ENCODE results near the gene SYT17. TPM values are rescaled to one million over a fixed set of nuclear protein-coding genes. Genes with fewer than 3 reads are reported as not detected.

SYT17 gene
- total and polyA plus RNA-seq, 2 experiments from 2014 or later = 6.7 to 6.9 TPM

DNA sequence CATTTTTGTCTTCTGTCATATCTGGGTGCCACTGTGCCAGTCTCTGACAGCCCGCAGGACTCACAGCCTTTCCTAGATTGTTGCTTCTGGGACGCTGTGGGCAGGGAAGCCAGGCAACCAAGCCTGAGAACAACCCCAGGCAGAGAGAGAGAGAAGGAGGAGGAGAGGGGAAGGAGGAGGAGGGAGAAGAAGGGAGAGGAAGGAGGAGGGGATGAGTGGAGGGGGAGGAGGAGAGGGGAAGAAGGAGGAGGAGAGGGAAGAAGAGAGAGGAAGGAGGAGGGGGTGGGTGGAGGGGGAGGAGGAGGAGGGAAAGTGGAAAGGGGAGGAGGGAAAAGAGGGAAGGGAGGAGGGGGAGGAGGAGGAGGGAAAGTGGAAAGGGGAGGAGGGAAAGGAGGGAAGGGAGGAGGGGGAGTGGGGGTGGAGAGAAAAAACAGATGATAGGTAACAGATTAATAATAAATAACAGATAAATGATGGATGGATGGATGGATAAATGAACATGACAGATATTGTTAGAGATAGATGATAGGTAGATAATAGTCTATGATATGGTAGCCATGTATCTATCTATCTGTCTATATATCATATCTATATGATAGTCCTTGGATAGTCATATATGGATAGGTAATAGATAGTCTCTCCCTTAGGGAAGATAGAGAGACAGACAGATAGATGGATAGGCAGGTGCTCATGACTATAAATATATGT lies 146.8 kb downstream of the SYT17 start:
- Histone ChIP-seq H3K27ac (no peak overlapping the region), H3K9me2 (replicated peaks; ENCODE audit: insufficient read depth) (no peaks in the 10 kb centered on the region), H3K4me2 (no peak overlapping the region), H3K9me3 (ENCODE audit: low read depth) (no peaks in the 10 kb centered on the region), H2AFZ (no peak overlapping the region), H3K4me1 (ENCODE audit: insufficient read depth) (no peaks in the 10 kb centered on the region), H4K20me1 (ENCODE audit: insufficient read depth, poor library complexity, severe bottlenecking) (no peaks in the 10 kb centered on the region), H3K4me3 (no peak overlapping the region), H3K79me2 (no peaks in the 10 kb centered on the region), H3K36me3 (replicated peaks; ENCODE audit: insufficient read depth, low read depth) (no peaks in the 10 kb centered on the region), H3K27me3 (no peaks in the 10 kb centered on the region)
- 90% methylated on average over 2 of the region's 2 CpGs for WGBS (ENCODE audit: low lambda C conversion rate, missing lambda C conversion rate)
- no peak for DNase-seq (ENCODE audit: low spot score)
- no peak for TF ChIP-seq EZH2phosphoT487 (IDR thresholded peaks at IDR 0.05; ENCODE audit: low read depth, severe bottlenecking, unreplicated experiment)
- TF ChIP-seq EZH2 (IDR thresholded peaks at IDR 0.05; ENCODE audit: borderline replicate concordance) = no peak
- no peak for TF ChIP-seq CTCF (IDR thresholded peaks at IDR 0.05; ENCODE audit: poor library complexity)

DNA sequence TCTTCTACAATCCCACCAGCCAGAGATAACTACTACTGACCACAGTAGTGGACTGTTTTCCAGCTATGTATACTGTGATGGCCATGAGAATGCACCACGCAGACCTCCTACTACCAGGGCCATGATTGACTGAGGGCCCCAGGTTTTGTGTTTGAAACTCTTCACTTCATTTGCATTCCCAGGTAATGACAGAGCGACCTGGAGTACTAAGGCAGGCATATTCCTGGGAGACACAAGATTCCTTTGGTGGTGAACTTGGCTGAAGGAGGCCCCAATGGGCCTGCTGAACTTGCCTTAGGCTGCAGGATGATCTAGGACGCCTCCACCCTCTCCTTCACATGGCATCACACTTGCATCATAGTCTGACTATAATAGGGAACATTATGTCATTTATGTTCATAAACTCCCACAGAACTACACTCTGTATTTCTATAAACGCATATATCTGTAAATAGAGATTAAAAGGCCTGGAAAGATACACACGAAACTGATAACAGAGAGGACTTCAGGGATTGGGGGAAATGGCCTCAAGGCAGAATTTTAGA lies 147.9 kb downstream of the SYT17 start:
- H3K4me2 ChIP-seq = no peak overlapping the region
- H2AFZ ChIP-seq = no peak overlapping the region
- no peaks in the 10 kb centered on the region for H3K27me3 ChIP-seq
- H3K9me2 ChIP-seq (replicated peaks; ENCODE audit: insufficient read depth) = no peaks in the 10 kb centered on the region
- H3K27ac ChIP-seq = no peak overlapping the region
- WGBS (ENCODE audit: low lambda C conversion rate, missing lambda C conversion rate) = 68% methylated on average over 5 of the region's 5 CpGs
- H3K4me3 ChIP-seq = no peak overlapping the region
- H3K79me2 ChIP-seq = no peaks in the 10 kb centered on the region
- no peaks in the 10 kb centered on the region for H3K9me3 ChIP-seq (ENCODE audit: low read depth)
- no peaks in the 10 kb centered on the region for H3K4me1 ChIP-seq (ENCODE audit: insufficient read depth)
- no peaks in the 10 kb centered on the region for H4K20me1 ChIP-seq (ENCODE audit: insufficient read depth, poor library complexity, severe bottlenecking)
- no peaks in the 10 kb centered on the region for H3K36me3 ChIP-seq (replicated peaks; ENCODE audit: insufficient read depth, low read depth)
- DNase-seq (ENCODE audit: low spot score) = no peak
- no peak for TF ChIP-seq CTCF (IDR thresholded peaks at IDR 0.05; ENCODE audit: poor library complexity)
- TF ChIP-seq EZH2 (IDR thresholded peaks at IDR 0.05; ENCODE audit: borderline replicate concordance) = no peak
- TF ChIP-seq EZH2phosphoT487 (IDR thresholded peaks at IDR 0.05; ENCODE audit: low read depth, severe bottlenecking, unreplicated experiment) = no peak

DNA sequence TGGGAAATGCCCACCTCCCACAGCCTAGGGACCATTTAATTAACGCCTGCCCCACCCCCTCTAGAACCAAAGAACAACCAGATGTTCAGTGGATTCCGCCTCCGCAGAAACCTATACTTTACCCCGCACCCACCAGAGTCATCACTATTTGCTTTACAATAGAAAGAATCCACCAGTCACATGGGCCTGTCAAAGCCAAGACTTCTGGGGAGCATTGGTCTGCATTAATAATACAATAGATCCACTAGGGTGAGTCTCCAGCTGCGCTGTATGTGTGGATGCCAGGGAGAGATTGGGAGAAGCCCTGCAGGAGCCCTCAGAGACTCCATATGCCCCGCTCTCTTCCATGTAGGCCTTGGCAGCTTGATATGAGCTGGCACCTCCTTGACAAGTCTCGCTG lies 148.8 kb downstream of the SYT17 start:
- Histone ChIP-seq H3K4me1 (ENCODE audit: insufficient read depth) (no peaks in the 10 kb centered on the region), H3K27me3 (no peaks in the 10 kb centered on the region), H3K4me3 (no peak overlapping the region), H3K27ac (no peak overlapping the region), H3K9me3 (ENCODE audit: low read depth) (no peaks in the 10 kb centered on the region), H3K36me3 (replicated peaks; ENCODE audit: insufficient read depth, low read depth) (no peaks in the 10 kb centered on the region), H4K20me1 (ENCODE audit: insufficient read depth, poor library complexity, severe bottlenecking) (no peaks in the 10 kb centered on the region), H3K9me2 (replicated peaks; ENCODE audit: insufficient read depth) (no peaks in the 10 kb centered on the region), H3K79me2 (no peaks in the 10 kb centered on the region), H2AFZ (no peak overlapping the region), H3K4me2 (no peak overlapping the region)
- WGBS (ENCODE audit: low lambda C conversion rate, missing lambda C conversion rate) = 69% methylated on average over 7 of the region's 7 CpGs
- TF ChIP-seq CTCF (IDR thresholded peaks at IDR 0.05; ENCODE audit: poor library complexity) (no peak), EZH2 (IDR thresholded peaks at IDR 0.05; ENCODE audit: borderline replicate concordance) (no peak), EZH2phosphoT487 (IDR thresholded peaks at IDR 0.05; ENCODE audit: low read depth, severe bottlenecking, unreplicated experiment) (no peak)
- DNase-seq (ENCODE audit: low spot score) = no peak

Other genes starting within 250 kb of the SYT17 start
- gene SMG1, start 241.8 kb upstream of the SYT17 start, total RNA-seq = 57.0 and 59.8 TPM in 2 replicates
- gene SMG1, start 241.8 kb upstream of the SYT17 start, polyA plus RNA-seq = 9.9 and 13.9 TPM in 2 replicates
- 5.9 and 6.5 TPM in 2 replicates for gene TMC7, start 184.3 kb upstream of the SYT17 start, total RNA-seq
- gene TMC7, start 184.3 kb upstream of the SYT17 start, polyA plus RNA-seq = 4.4 and 5.7 TPM in 2 replicates
- 18.9 and 19.4 TPM in 2 replicates for gene COQ7, start 100.6 kb upstream of the SYT17 start, total RNA-seq
- gene COQ7, start 100.6 kb upstream of the SYT17 start, polyA plus RNA-seq = 17.5 and 20.9 TPM in 2 replicates
- 16.3 and 20.1 TPM in 2 replicates for gene ITPRIPL2, start 54.3 kb upstream of the SYT17 start, total RNA-seq
- gene ITPRIPL2, start 54.3 kb upstream of the SYT17 start, polyA plus RNA-seq = 8.6 and 10.3 TPM in 2 replicates
- not detected in 2 replicates for gene CLEC19A, start 117.5 kb downstream of the SYT17 start, total RNA-seq
- gene CLEC19A, start 117.5 kb downstream of the SYT17 start, polyA plus RNA-seq = not detected in 2 replicates
- gene TMC5, start 249.6 kb downstream of the SYT17 start, total RNA-seq = 2.9 and 3.1 TPM in 2 replicates
- gene TMC5, start 249.6 kb downstream of the SYT17 start, polyA plus RNA-seq = 3.3 and 4.0 TPM in 2 replicates

Data from hepatocyte (in vitro differentiated cells).